Middle frontal gyrus (tissue), 1 donor: Measurements from ENCODE around the gene SSNA1.

ENCODE experiments used
- DNase-seq: peaks from one replicate; pipeline ENCODE4 v3.0.0-alpha.2; 2015; ENCODE audit warnings: low spot score; ENCODE audit errors: extremely low spot score

SSNA1 gene

GRCh38 chr9:137152844-137153405 is 35.6 kb upstream of the SSNA1 start:
- no peak for DNase-seq

GRCh38 chr9:137156567-137157375 is 31.7 kb upstream of the SSNA1 start:
- DNase-seq: no peak

GRCh38 chr9:137157618-137158415 is 30.7 kb upstream of the SSNA1 start:
- no peak for DNase-seq

- DNase-seq: no peak
Observed at GRCh38 chr9:137158625-137159024, 29.9 kb upstream of the SSNA1 start.

GRCh38 chr9:137159105-137160053 is 29.1 kb upstream of the SSNA1 start:
- no peak for DNase-seq

- no peak for DNase-seq
Observed at GRCh38 chr9:137160054-137160425, 28.4 kb upstream of the SSNA1 start.

- DNase-seq: no peak
Observed at GRCh38 chr9:137160716-137161557, 27.5 kb upstream of the SSNA1 start.

- no peak for DNase-seq
Observed at GRCh38 chr9:137161558-137162486, 26.7 kb upstream of the SSNA1 start.

- DNase-seq: no peak
Observed at GRCh38 chr9:137162505-137163364, 25.7 kb upstream of the SSNA1 start.

GRCh38 chr9:137163365-137163715 is 25.1 kb upstream of the SSNA1 start:
- no peak for DNase-seq

GRCh38 chr9:137163805-137164204 is 24.7 kb upstream of the SSNA1 start:
- no peak for DNase-seq

- DNase-seq: no peak
Observed at GRCh38 chr9:137164370-137165249, 23.9 kb upstream of the SSNA1 start.

GRCh38 chr9:137165250-137165836 is 23.1 kb upstream of the SSNA1 start:
- no peak for DNase-seq

- no peak for DNase-seq
Observed at GRCh38 chr9:137166380-137167229, 21.9 kb upstream of the SSNA1 start.

- DNase-seq: no peak
Observed at GRCh38 chr9:137167277-137167746, 21.2 kb upstream of the SSNA1 start.
